H1 (cell line): Measurements from ENCODE around the gene RP9. TPM values are rescaled to one million over a fixed set of nuclear protein-coding genes. Genes with fewer than 3 reads are reported as not detected.
A peak's percentile ranks its signal among the peaks of the same experiment; 100 is the strongest.

Experiments used
- CTCF ChIA-PET: fragments of 300-600 bp; sonication (Branson Sonifier 250); formaldehyde crosslinking; loops from one replicate; lab custom pipeline; 2021; ENCODE audit not compliant: partially characterized antibody; lab: Charles Lee
- POLR2A ChIA-PET: fragments of 300-600 bp; sonication (Branson Sonifier 250); formaldehyde crosslinking; loops from one replicate; lab custom pipeline; 2021; ENCODE audit warnings: inconsistent platforms; ENCODE audit not compliant: partially characterized antibody; lab: Charles Lee
- DNase-seq, 2 experiments: peaks; one replicate each; pipeline versions ENCODE4 v3.0.0 to v3.0.0-alpha.2; 2010 to 2022; ENCODE audit warnings: low spot score in 2 of 2, low read depth in 1 of 2, mixed read lengths in 1 of 2
- FAIRE-seq: peaks from 2 replicates; lab custom pipeline; 2011; peaks lifted over from hg19 to GRCh38; lab: Jason Lieb, UNC
- H2AFZ ChIP-seq: 2 replicates; pipeline ENCODE4 v1.8.1; 2012; ENCODE audit warnings: low read length, inconsistent platforms
- H2AK5ac ChIP-seq: 2 replicates; pipeline ENCODE4 v1.6.1; 2013; ENCODE audit warnings: low read depth, low read length
- H2BK120ac ChIP-seq: replicated peaks from 2 replicates; pipeline ENCODE3; 2013; ENCODE audit warnings: low read depth, low read length, inconsistent platforms
- H2BK12ac ChIP-seq: 2 replicates; pipeline ENCODE4 v1.6.1; 2013; ENCODE audit warnings: low read depth, low read length
- H2BK15ac ChIP-seq: 2 replicates; pipeline ENCODE4 v1.6.1; 2013; ENCODE audit warnings: low read length
- H2BK20ac ChIP-seq: 2 replicates; pipeline ENCODE4 v1.6.1; 2013; ENCODE audit warnings: low read length
- H2BK5ac ChIP-seq: 2 replicates; pipeline ENCODE4 v1.6.1; 2013; ENCODE audit warnings: low read depth, low read length
- H3K14ac ChIP-seq: 2 replicates; pipeline ENCODE4 v1.6.1; 2013; ENCODE audit warnings: inconsistent platforms; ENCODE audit not compliant: insufficient read length
- H3K18ac ChIP-seq: 2 replicates; pipeline ENCODE4 v1.6.1; 2013; ENCODE audit warnings: low read length; ENCODE audit errors: extremely low read depth
- H3K23ac ChIP-seq: 2 replicates; pipeline ENCODE4 v1.6.1; 2013; ENCODE audit warnings: inconsistent platforms; ENCODE audit not compliant: insufficient read length
- H3K23me2 ChIP-seq: 2 replicates; pipeline ENCODE4 v1.6.1; 2013; ENCODE audit warnings: low read depth, low read length
- H3K27ac ChIP-seq: 2 replicates; pipeline ENCODE4 v1.6.1; 2011; ENCODE audit warnings: low read depth, low read length, inconsistent platforms
- H3K27me3 ChIP-seq, 4 experiments: replicated peaks in 1 of 4; 1 replicate in 1 of 4; 2 replicates in 3 of 4; pipeline versions ENCODE4 v1.6.1 to v1.8.1; 2011 to 2013; ENCODE audit warnings: low read length in 3 of 4, mild to moderate bottlenecking in 3 of 4, inconsistent platforms in 2 of 4, mixed read lengths in 2 of 4, moderate library complexity in 1 of 4; ENCODE audit not compliant: control insufficient read depth in 3 of 4, insufficient read depth in 3 of 4; ENCODE audit errors: extremely low read depth in 1 of 4
- H3K36me3 ChIP-seq, 4 experiments: 2 replicates each; pipeline versions ENCODE4 v1.6.1 to v1.8.1; 2011 to 2013; ENCODE audit warnings: mild to moderate bottlenecking in 4 of 4, low read length in 3 of 4, moderate library complexity in 2 of 4, control low read depth in 1 of 4, inconsistent platforms in 1 of 4; ENCODE audit not compliant: insufficient read depth in 4 of 4, control insufficient read depth in 2 of 4
- H3K4ac ChIP-seq: replicated peaks from 2 replicates; pipeline ENCODE3; 2013; ENCODE audit warnings: low read length, low read depth, mixed read lengths, inconsistent platforms; ENCODE audit not compliant: insufficient read length
- H3K4me1 ChIP-seq, 4 experiments: replicated peaks in 1 of 4; 1 replicate in 1 of 4; 2 replicates in 3 of 4; pipeline versions ENCODE4 v1.6.1 to v1.8.1; 2011 to 2013; ENCODE audit warnings: low read length in 3 of 4, inconsistent platforms in 2 of 4, mixed read lengths in 1 of 4; ENCODE audit not compliant: insufficient read depth in 4 of 4, control insufficient read depth in 3 of 4
- H3K4me2 ChIP-seq, 2 experiments: 2 replicates each; pipeline versions ENCODE4 v1.6.1 to v1.8.1; 2011 to 2013; ENCODE audit warnings: low read depth in 2 of 2, low read length in 2 of 2, control low read depth in 1 of 2, inconsistent platforms in 1 of 2, mild to moderate bottlenecking in 1 of 2; ENCODE audit not compliant: insufficient read depth in 1 of 2
- H3K4me3 ChIP-seq, 4 experiments: fragments of 200-600, 300-600 bp in 1 of 4; sonication (generic), shearing (Covaris generic), sonication (Bioruptor Twin) in 1 of 4; 2 replicates each; pipeline versions ENCODE4 v1.5.1 to v1.8.1; 2011 to 2016; ENCODE audit warnings: low read length in 4 of 4, low read depth in 3 of 4, control low read depth in 2 of 4, inconsistent platforms in 2 of 4, mild to moderate bottlenecking in 2 of 4, mixed read lengths in 1 of 4, moderate library complexity in 1 of 4; ENCODE audit not compliant: insufficient read depth in 2 of 4; ENCODE audit errors: extremely low read depth in 1 of 4
- H3K56ac ChIP-seq: replicated peaks from 2 replicates; pipeline ENCODE3; 2013; ENCODE audit warnings: low read depth, mild to moderate bottlenecking, mixed read lengths, low read length, inconsistent platforms; ENCODE audit not compliant: insufficient read length
- H3K79me1 ChIP-seq: 2 replicates; pipeline ENCODE4 v1.6.1; 2013; ENCODE audit warnings: low read depth, low read length, control low read depth
- H3K79me2 ChIP-seq, 2 experiments: 2 replicates each; pipeline versions ENCODE4 v1.6.1 to v1.8.1; 2012 to 2013; ENCODE audit warnings: low read length in 2 of 2, mild to moderate bottlenecking in 2 of 2, inconsistent platforms in 1 of 2; ENCODE audit not compliant: insufficient read depth in 2 of 2, control insufficient read depth in 1 of 2
- H3K9ac ChIP-seq, 4 experiments: replicated peaks in 1 of 4; 1 replicate in 1 of 4; 2 replicates in 3 of 4; pipeline versions ENCODE4 v1.6.1 to v1.8.1; 2011 to 2013; ENCODE audit warnings: low read depth in 3 of 4, low read length in 3 of 4, control low read depth in 2 of 4, mild to moderate bottlenecking in 2 of 4, moderate library complexity in 2 of 4, inconsistent platforms in 1 of 4; ENCODE audit errors: extremely low read depth in 1 of 4
- H3K9me3 ChIP-seq, 2 experiments: 2 replicates each; pipeline versions ENCODE4 v1.6.1 to v1.8.1; 2012 to 2013; ENCODE audit warnings: mild to moderate bottlenecking in 2 of 2, moderate library complexity in 2 of 2, control low read depth in 1 of 2, inconsistent platforms in 1 of 2, low read depth in 1 of 2, low read length in 1 of 2, mixed read lengths in 1 of 2; ENCODE audit not compliant: insufficient read depth in 2 of 2
- H4K20me1 ChIP-seq, 2 experiments: replicated peaks in 1 of 2; 2 replicates each; pipeline versions ENCODE3 to v1.8.1; 2011 to 2013; ENCODE audit warnings: inconsistent platforms in 2 of 2, low read length in 2 of 2, mild to moderate bottlenecking in 1 of 2; ENCODE audit not compliant: insufficient read depth in 2 of 2, control insufficient read depth in 1 of 2
- H4K5ac ChIP-seq: 2 replicates; pipeline ENCODE4 v1.6.1; 2013; ENCODE audit warnings: low read length, low read depth, mixed read lengths, inconsistent platforms; ENCODE audit not compliant: insufficient read length
- H4K8ac ChIP-seq: 2 replicates; pipeline ENCODE4 v1.8.0; 2013; ENCODE audit warnings: mild to moderate bottlenecking, moderate library complexity, low read length, inconsistent platforms; ENCODE audit not compliant: insufficient read depth; ENCODE audit errors: extremely low read depth
- H4K91ac ChIP-seq: replicated peaks from 2 replicates; pipeline ENCODE3; 2013; ENCODE audit warnings: low read length, mixed read lengths, inconsistent platforms; ENCODE audit not compliant: insufficient read length
- SIN3A ChIP-seq, 2 experiments: IDR thresholded peaks in 1 of 2; conservative IDR thresholded peaks in 1 of 2; 2 replicates each; pipeline ENCODE4 v1.6.1; 2011 to 2012; ENCODE audit warnings: low read length in 2 of 2, improper control_type of control experiment in 1 of 2, low read depth in 1 of 2, mild to moderate bottlenecking in 1 of 2
- WGBS, 2 experiments: shearing (Covaris generic) in 1 of 2; methylation state at CpG; one replicate each; pipeline versions ENCODE4 v1.1.6 to v1.1.7; 2013 to 2015; ENCODE audit warnings: low lambda C conversion rate in 2 of 2, mixed read lengths in 2 of 2, inconsistent platforms in 1 of 2, low coverage in 1 of 2, missing lambda C conversion rate in 1 of 2; ENCODE audit not compliant: insufficient replicate concordance in 2 of 2, insufficient coverage in 1 of 2, insufficient read length in 1 of 2; ENCODE audit errors: extremely low coverage in 1 of 2, missing lambda C conversion rate in 1 of 2; 5-methylcytosine and 5-hydroxymethylcytosine counted together
- polyA plus RNA-seq, 7 experiments: library from polyadenylated mRNA; depleted of rRNA in 3 of 7; stranded (reverse) in 5 of 7; unstranded in 2 of 7; fragments of >200 nt in 5 of 7; fragments of 200-250 nt in 2 of 7; gene quantifications; 1 replicate in 5 of 7; 2 replicates in 1 of 7; 4 replicates in 1 of 7; pipeline versions ENCODE4 v1.2.1 to v1.2.3, GENCODE V29; 2011 to 2013; ENCODE audit warnings: missing spikeins in 2 of 7, mixed read lengths in 2 of 7
- total RNA-seq: library from RNA; stranded (reverse); fragmentation: NEBNext Ultra II Directional; extraction: Animal tissue kit (Norgen Biotek cat#: 25700); gene quantifications from 2 replicates; pipeline ENCODE4 v1.2.1, GENCODE V29; 2021

The RP9 gene
- total and polyA plus RNA-seq, 2 of the 8 experiments (the other 6 are each of a cell fraction or from before 2014, with no cell fraction given), result 11.0 to 12.4 TPM

GRCh38 chr7:33061282-33061937 is 47.8 kb downstream of the RP9 start:
- TF ChIP-seq SIN3A (conservative IDR thresholded peaks at IDR 0.05 in 1 of 2, IDR thresholded peaks at IDR 0.05 in 1 of 2; ENCODE audit: low read depth in 1 of 2, low read length in 2 of 2), result no peak
- TF ChIP-seq, all 59 proteins: peak for 0
- Histone ChIP-seq H2BK12ac (no peak overlapping the region), H3K18ac (no peak overlapping the region), H3K23ac (no peak overlapping the region), H3K36me3 (no peaks in the 10 kb centered on the region; a peak in 1 of 8 replicates), H4K91ac (no peak overlapping the region), H3K9me3 (0 out of 4 replicates have a peak, but pooled peaks cover under 1 to 4% of the 10 kb centered on the region in 2 experiments), H3K27ac (no peak overlapping the region), H2BK5ac (no peak overlapping the region), H3K79me2 (peaks cover 12 to 53% of the 10 kb centered on the region in 2 experiments), H2BK120ac (no peak overlapping the region), H3K9ac (no peak overlapping the region), H3K14ac (no peak overlapping the region), H3K4me3 (peak overlapping the region; percentile 80 to 90 (median 85)), H2BK15ac (no peak overlapping the region), H3K4me2 (peak overlapping the region; percentile 50 to 74), H3K27me3 (no peaks in the 10 kb centered on the region), H2BK20ac (no peak overlapping the region), H3K79me1 (no peaks in the 10 kb centered on the region; the same call in 1 of the 2 replicates), H4K5ac (no peak overlapping the region), H4K8ac (no peak overlapping the region), H4K20me1 (peaks cover 0 to 2% of the 10 kb centered on the region in 2 experiments), H3K4ac (no peak overlapping the region), H2AK5ac (no peak overlapping the region), H3K23me2 (no peaks in the 10 kb centered on the region), H2AFZ (no peak overlapping the region), H3K4me1 (peaks cover 0 to 7% (median 0%) of the 10 kb centered on the region in 4 experiments; a peak in 1 of 7 replicates), H3K56ac (no peak overlapping the region)
- no peak for DNase-seq
- 51% methylated on average over 8 of the region's 8 CpGs; no CpG with 5 or more reads in 1 of the 2 experiments for WGBS, 2 experiments
- ChIA-PET CTCF (interaction anchor here (0.6 to 1.6 kb wide), 5 partner anchors 8 to 113 kb away, joined by 3 to 5 read pairs (median 3); no protein-coding TSS in a partner anchor), POLR2A (interaction anchor here (0.6 to 2.2 kb wide), 9 partner anchors 8 to 172 kb away, joined by 3 to 19 read pairs (median 5); partner anchors contain the start of genes KBTBD2 and RP9)
- FAIRE-seq, result no peak
